HG02852 (cell line): Measurements from ENCODE around the gene NSDHL.
"Not testable (repeated sequence)": the region's sequence is repeated elsewhere in the genome, so short reads cannot be mapped to it uniquely, and the experiment has no call there.

ENCODE experiments used
- ATAC-seq: cut with Tn5 transposase; IDR thresholded peaks from one replicate; pipeline ENCODE4 v1.9.1; 2021; ENCODE audit warnings: mild to moderate bottlenecking, moderate library complexity; ENCODE audit not compliant: unreplicated experiment

The NSDHL gene

GRCh38 chrX:152830312-152831305 is at the start of gene NSDHL, which contains the start of gene CETN2:
Gene NSDHL, plus strand, starts transcription at chrX:152831063. Its CDS starts 15,262 bp downstream, at chrX:152846325.
Gene CETN2, minus strand, starts transcription at chrX:152830757. Its CDS starts 47 bp downstream, at chrX:152830710.
- peak; percentile 98 for ATAC-seq

GRCh38 chrX:152787062-152787461 is 43.8 kb upstream of the NSDHL start:
- peak; percentile 89 for ATAC-seq

GRCh38 chrX:152798945-152799344 is 31.9 kb upstream of the NSDHL start:
- ATAC-seq, result no peak

GRCh38 chrX:152806035-152806434 is 24.8 kb upstream of the NSDHL start:
- no peak for ATAC-seq

- ATAC-seq, result no peak
Measured at GRCh38 chrX:152810403-152810802, 20.5 kb upstream of the NSDHL start.

- ATAC-seq, result no peak
Measured at GRCh38 chrX:152813206-152813605, 17.7 kb upstream of the NSDHL start.

GRCh38 chrX:152814048-152814447 is 16.8 kb upstream of the NSDHL start:
- ATAC-seq, result no peak

GRCh38 chrX:152817078-152817764 is 13.6 kb upstream of the NSDHL start:
- ATAC-seq, result no peak

- no peak for ATAC-seq
Measured at GRCh38 chrX:152818356-152818755, 12.5 kb upstream of the NSDHL start.

- ATAC-seq, result no peak
Measured at GRCh38 chrX:152819266-152819665, 11.6 kb upstream of the NSDHL start.

- ATAC-seq, result no peak
Measured at GRCh38 chrX:152819732-152820131, 11.1 kb upstream of the NSDHL start.

- peak; percentile 48 for ATAC-seq
Measured at GRCh38 chrX:152821145-152821765, 9.6 kb upstream of the NSDHL start.

- ATAC-seq, result no peak
Measured at GRCh38 chrX:152822383-152823086, 8.3 kb upstream of the NSDHL start.

GRCh38 chrX:152823657-152824056 is 7.2 kb upstream of the NSDHL start:
- no peak for ATAC-seq

GRCh38 chrX:152824841-152825374 is 6.0 kb upstream of the NSDHL start:
- no peak for ATAC-seq

GRCh38 chrX:152831391-152831790 is 528 bp downstream of the NSDHL start:
- no peak for ATAC-seq

- no peak for ATAC-seq
Measured at GRCh38 chrX:152832520-152832919, 1.7 kb downstream of the NSDHL start.

- ATAC-seq, result no peak
Measured at GRCh38 chrX:152833378-152833777, 2.5 kb downstream of the NSDHL start.

GRCh38 chrX:152835470-152835869 is 4.6 kb downstream of the NSDHL start:
- ATAC-seq, result not testable (repeated sequence)

- no peak for ATAC-seq
Measured at GRCh38 chrX:152842772-152843338, 12.0 kb downstream of the NSDHL start.
